Spleen (tissue), 11 donors: Measurements from ENCODE around the gene MPZL3. TPM values are rescaled to one million over a fixed set of nuclear protein-coding genes. Genes with fewer than 3 reads are reported as not detected.

Experiments
- DNase-seq: peaks from one replicate; pipeline ENCODE4 v3.0.0-alpha.2; 2020
- H3K27ac ChIP-seq, 8 donors: fragments of 200-600 bp; sonication (generic) in 7 of 8; 1 replicate in 4 of 8; 2 replicates in 4 of 8; pipeline versions ENCODE4 v1.5.0 to v1.8.0; 2016 to 2021; ENCODE audit warnings: inconsistent platforms in 4 of 8, mild to moderate bottlenecking in 4 of 8, moderate library complexity in 1 of 8
- H3K27me3 ChIP-seq, 7 donors: fragments of 200-600 bp; sonication (generic) in 6 of 7; replicated peaks in 1 of 7; 1 replicate in 4 of 7; 2 replicates in 3 of 7; pipeline versions ENCODE4 v1.5.0 to v1.8.0; 2016 to 2021; ENCODE audit warnings: inconsistent platforms in 3 of 7, mild to moderate bottlenecking in 1 of 7
- H3K36me3 ChIP-seq, 6 donors: fragments of 200-600 bp; sonication (generic) in 5 of 6; 1 replicate in 4 of 6; 2 replicates in 2 of 6; pipeline versions ENCODE4 v1.5.0 to v1.8.0; 2016 to 2021; ENCODE audit warnings: inconsistent platforms in 2 of 6
- H3K4me1 ChIP-seq, 6 donors: fragments of 200-600 bp; sonication (generic) in 5 of 6; 1 replicate in 3 of 6; 2 replicates in 3 of 6; pipeline versions ENCODE4 v1.5.0 to v1.8.0; 2016 to 2021; ENCODE audit warnings: inconsistent platforms in 3 of 6
- H3K4me3 ChIP-seq, 8 donors: fragments of 200-600 bp; sonication (generic) in 7 of 8; 1 replicate in 4 of 8; 2 replicates in 4 of 8; pipeline versions ENCODE4 v1.5.0 to v1.8.0; 2016 to 2021; ENCODE audit warnings: inconsistent platforms in 4 of 8, mild to moderate bottlenecking in 4 of 8, moderate library complexity in 2 of 8
- H3K9me3 ChIP-seq, 8 donors: fragments of 200-600 bp; sonication (generic) in 7 of 8; 1 replicate in 4 of 8; 2 replicates in 4 of 8; pipeline versions ENCODE4 v1.5.0 to v1.8.0; 2016 to 2021; ENCODE audit warnings: inconsistent platforms in 4 of 8
- POLR2A ChIP-seq, 3 donors: fragments of 450-650 bp; IDR thresholded peaks; one replicate each; pipeline ENCODE4 v1.5.1; 2017; ENCODE audit warnings: antibody characterized with exemption in 3 of 3, mild to moderate bottlenecking in 1 of 3
- POLR2AphosphoS5 ChIP-seq, 3 donors: sonication (generic); formaldehyde crosslinking; IDR thresholded peaks; one replicate each; pipeline ENCODE4 v1.5.1; 2017; ENCODE audit warnings: antibody characterized with exemption in 3 of 3
- WGBS, 5 donors: extraction: QIAGEN DNeasy Blood & Tissue Kit in 3 of 5; methylation state at CpG; one replicate each; pipeline versions ENCODE4 v1.1.5 to v1.1.7; 2013 to 2018; 5-methylcytosine and 5-hydroxymethylcytosine counted together
- intact Hi-C: fragments of 100-400 bp; cut with DNase I; formaldehyde crosslinking; loops from one replicate; pipeline ENCODE4 v1.15.0; 2023; ENCODE audit warnings: low total_unique reads
- polyA plus RNA-seq, 3 donors: library from polyadenylated mRNA; stranded (reverse); fragments of 200-250 nt; gene quantifications; one replicate each; pipeline ENCODE4 v1.2.1, GENCODE V29; 2013
- total RNA-seq, 7 donors: library from RNA; depleted of rRNA in 3 of 7; stranded (reverse); fragments of >200 nt in 3 of 7; fragmentation: NEBNext Ultra II Directional in 4 of 7; extraction: Animal tissue kit (Norgen Biotek cat#: 25700) in 4 of 7; gene quantifications; one replicate each; pipeline versions ENCODE4 v1.1.0 to v1.2.1, GENCODE V29; 2016 to 2021
- TF ChIP-seq, protein P1 (sequence below), 11 experiments: fragments of 200-600 bp in 7 of 11; fragments of 450-650 bp in 4 of 11; sonication (generic) in 4 of 11; IDR thresholded peaks in 8 of 11; conservative IDR thresholded peaks in 3 of 11; 1 replicate in 7 of 11; 2 replicates in 4 of 11; pipeline versions ENCODE4 v1.4.0 to v1.8.0; 2016 to 2021; ENCODE audit warnings: antibody characterized with exemption in 11 of 11, inconsistent platforms in 4 of 11, mild to moderate bottlenecking in 1 of 11
- donor health status: healthy with polysubstance abuse.
- donor health status: DM: no; HTN: no; CAD: no; lungs with moderate emphysema.
- donor health status: DM: no; HTN: no; CAD: no.
- donor health status: Bipolar disorder and iron deficiency.
- donor health status: healthy.
- donor health status: DM: no; HTN: no; CAD: no.
- donor health status: DM: yes; HTN: yes; CAD: no.

The MPZL3 gene
- total and polyA plus RNA-seq, 10 donors, result 2.0 to 12.9 (median 6.6) TPM

DNA sequence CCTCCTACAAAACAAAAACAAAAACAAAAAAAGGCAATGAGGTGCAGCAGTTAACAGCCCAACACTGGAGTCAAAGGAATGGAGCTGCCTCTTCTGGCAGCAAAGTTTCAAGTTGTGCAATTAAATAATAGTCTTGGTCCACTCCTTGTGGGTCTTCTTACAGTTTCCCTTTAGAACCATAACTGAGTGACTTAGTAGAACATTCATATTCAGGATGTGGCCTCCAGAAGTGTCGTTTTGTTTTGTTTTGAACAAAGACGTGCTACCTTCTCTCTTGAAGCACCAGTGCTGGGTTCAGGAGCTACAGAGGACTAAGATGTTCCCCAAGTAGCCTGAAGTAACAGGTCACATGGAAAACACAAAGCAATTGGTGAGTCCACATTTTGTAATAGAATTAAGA is 25.4 kb downstream of the MPZL3 start:
- TF ChIP-seq POLR2AphosphoS5 (IDR thresholded peaks at IDR 0.05) (peak in 1 of 3 donors; percentile 26), POLR2A (IDR thresholded peaks at IDR 0.05) (no peak)
- TF ChIP-seq, protein P1, sequence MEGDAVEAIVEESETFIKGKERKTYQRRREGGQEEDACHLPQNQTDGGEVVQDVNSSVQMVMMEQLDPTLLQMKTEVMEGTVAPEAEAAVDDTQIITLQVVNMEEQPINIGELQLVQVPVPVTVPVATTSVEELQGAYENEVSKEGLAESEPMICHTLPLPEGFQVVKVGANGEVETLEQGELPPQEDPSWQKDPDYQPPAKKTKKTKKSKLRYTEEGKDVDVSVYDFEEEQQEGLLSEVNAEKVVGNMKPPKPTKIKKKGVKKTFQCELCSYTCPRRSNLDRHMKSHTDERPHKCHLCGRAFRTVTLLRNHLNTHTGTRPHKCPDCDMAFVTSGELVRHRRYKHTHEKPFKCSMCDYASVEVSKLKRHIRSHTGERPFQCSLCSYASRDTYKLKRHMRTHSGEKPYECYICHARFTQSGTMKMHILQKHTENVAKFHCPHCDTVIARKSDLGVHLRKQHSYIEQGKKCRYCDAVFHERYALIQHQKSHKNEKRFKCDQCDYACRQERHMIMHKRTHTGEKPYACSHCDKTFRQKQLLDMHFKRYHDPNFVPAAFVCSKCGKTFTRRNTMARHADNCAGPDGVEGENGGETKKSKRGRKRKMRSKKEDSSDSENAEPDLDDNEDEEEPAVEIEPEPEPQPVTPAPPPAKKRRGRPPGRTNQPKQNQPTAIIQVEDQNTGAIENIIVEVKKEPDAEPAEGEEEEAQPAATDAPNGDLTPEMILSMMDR (IDR thresholded peaks at IDR 0.05 in 8 of 11, conservative IDR thresholded peaks at IDR 0.05 in 3 of 11), result no peak
- Histone ChIP-seq H3K9me3 (no peaks in the 10 kb centered on the region), H3K4me1 (peaks cover 34 to 92% (median 66%) of the 10 kb centered on the region in 6 donors), H3K27me3 (peaks cover 0 to 24% (median 0%) of the 10 kb centered on the region in 7 donors), H3K36me3 (peaks cover 0 to 2% (median 0%) of the 10 kb centered on the region in 6 donors), H3K4me3 (peak overlapping the region in 1 of 8 donors; percentile 40), H3K27ac (peak overlapping the region; percentile 23 to 90 (median 83))
- no peak for DNase-seq
- 25 to 37% (median 30%) methylated on average over 2 of the region's 2 CpGs for WGBS, 5 donors
- intact Hi-C loops, result no loop called here

DNA sequence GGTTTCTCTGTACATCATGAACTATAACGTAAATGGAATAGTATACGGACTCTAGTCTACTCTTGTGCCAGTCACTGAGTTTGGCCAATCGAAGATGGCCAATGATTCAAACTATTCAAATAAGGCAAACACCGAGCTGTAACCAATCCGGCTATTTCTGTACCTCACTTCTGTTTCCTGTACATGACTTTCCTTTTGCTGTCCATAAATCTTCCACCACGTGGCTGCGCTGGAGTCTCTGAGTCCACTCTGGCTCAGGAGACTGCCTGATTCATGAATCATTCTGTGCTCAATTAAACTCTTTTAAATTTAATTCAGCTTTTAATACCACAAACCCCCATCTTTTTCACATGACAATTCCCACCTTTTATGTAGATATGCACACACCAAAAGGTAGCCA is 25.9 kb downstream of the MPZL3 start:
- H3K27me3 ChIP-seq, result peaks cover 0 to 29% (median 0%) of the 10 kb centered on the region in 7 donors
- intact Hi-C loops, result no loop called here
- no peaks in the 10 kb centered on the region for H3K9me3 ChIP-seq
- 34 to 49% (median 41%) methylated on average over 7 of the region's 7 CpGs for WGBS, 5 donors
- DNase-seq, result no peak
- no peaks in the 10 kb centered on the region for H3K36me3 ChIP-seq
- H3K27ac ChIP-seq, result peak overlapping the region in 7 of 8 donors; percentile 71 to 90 (median 83)
- no peak for TF ChIP-seq POLR2AphosphoS5 (IDR thresholded peaks at IDR 0.05)
- TF ChIP-seq, protein P1 (IDR thresholded peaks at IDR 0.05 in 8 of 11, conservative IDR thresholded peaks at IDR 0.05 in 3 of 11), result no peak
- TF ChIP-seq POLR2A (IDR thresholded peaks at IDR 0.05), result no peak
- no peak overlapping the region for H3K4me3 ChIP-seq
- H3K4me1 ChIP-seq, result peaks cover 34 to 97% (median 67%) of the 10 kb centered on the region in 6 donors

DNA sequence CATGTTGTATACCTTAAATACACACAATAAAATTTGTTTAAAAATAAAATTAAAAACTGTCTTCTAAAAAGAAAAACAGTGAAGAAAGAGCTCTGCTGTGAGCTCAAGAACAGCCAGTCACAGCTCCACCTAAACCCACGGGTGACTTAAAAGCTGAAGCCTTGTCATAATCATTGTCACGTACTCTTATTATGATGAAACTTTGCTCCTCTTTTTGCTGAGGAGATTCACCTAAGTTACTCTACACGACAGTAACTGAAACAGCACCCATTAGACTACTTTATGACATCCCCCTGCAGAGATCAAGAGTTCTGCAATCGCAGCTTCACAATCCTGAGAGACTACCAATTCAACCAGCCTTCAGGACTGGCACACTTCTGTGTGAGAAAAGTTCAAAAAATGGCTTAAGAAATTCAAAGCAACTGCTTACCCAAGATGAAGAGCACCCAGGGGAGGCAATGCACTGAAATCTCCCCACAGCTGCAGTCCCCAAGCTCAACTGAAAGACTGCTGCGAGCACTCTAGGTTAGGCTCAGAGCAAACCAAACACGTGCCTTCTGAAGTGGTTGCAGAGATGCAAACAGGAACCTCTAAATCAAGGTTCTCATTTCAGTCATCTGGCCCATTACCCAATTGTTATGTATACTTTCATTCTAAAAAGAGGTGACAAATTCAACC is 27.5 kb downstream of the MPZL3 start, which contains the start of gene JAML:
Gene JAML, minus strand, starts transcription at position 501 of the 678 bp plus-strand sequence. CDS start 10,145 bp downstream, outside the sequence.
- no peak for DNase-seq
- no peaks in the 10 kb centered on the region for H3K36me3 ChIP-seq
- H3K4me3 ChIP-seq, result peak within 1 kb of the TSS in 7 of 8 donors; percentile 15 to 63 (median 34)
- peak within 1 kb of the TSS; percentile 37 to 90 (median 83) for H3K27ac ChIP-seq
- H3K9me3 ChIP-seq, result no peaks in the 10 kb centered on the region
- TF ChIP-seq, protein P1 (IDR thresholded peaks at IDR 0.05 in 8 of 11, conservative IDR thresholded peaks at IDR 0.05 in 3 of 11), result no peak
- peak in 1 of 3 donors; percentile 88 for TF ChIP-seq POLR2AphosphoS5 (IDR thresholded peaks at IDR 0.05)
- peak in 1 of 3 donors; percentile 39 for TF ChIP-seq POLR2A (IDR thresholded peaks at IDR 0.05)
- H3K4me1 ChIP-seq, result peaks cover 31 to 97% (median 68%) of the 10 kb centered on the region in 6 donors
- H3K27me3 ChIP-seq, result peaks cover 0 to 44% (median 0%) of the 10 kb centered on the region in 7 donors
- intact Hi-C loops, result no loop called here
- 22 to 55% (median 27%) methylated on average over 6 of the region's 6 CpGs for WGBS, 5 donors

DNA sequence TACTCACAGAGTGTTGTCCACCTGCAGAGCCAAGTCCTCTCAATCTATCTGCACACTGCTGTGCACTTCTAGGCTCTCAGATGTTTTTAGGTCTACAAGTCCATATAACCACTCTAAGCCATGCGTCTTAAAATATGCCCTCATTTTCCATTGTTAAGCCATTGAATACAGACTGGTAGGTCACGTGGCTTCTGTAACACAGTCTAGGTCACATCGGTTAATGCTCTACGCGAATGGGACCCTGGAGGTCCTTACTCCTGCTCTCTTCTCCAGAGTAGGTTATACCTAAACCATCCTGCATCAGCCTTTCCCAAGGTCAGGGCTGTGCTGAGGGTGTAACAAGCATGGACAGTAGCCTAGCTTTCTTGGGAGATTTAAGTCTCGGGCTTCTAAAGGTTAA is 28.2 kb downstream of the MPZL3 start:
- 38 to 59% (median 50%) methylated on average over 6 of the region's 6 CpGs for WGBS, 5 donors
- Histone ChIP-seq H3K4me3 (peak overlapping the region in 7 of 8 donors; percentile 15 to 63 (median 34)), H3K9me3 (no peaks in the 10 kb centered on the region), H3K27me3 (peaks cover 0 to 44% (median 0%) of the 10 kb centered on the region in 7 donors), H3K27ac (peak overlapping the region in 7 of 8 donors; percentile 71 to 90 (median 83)), H3K4me1 (peaks cover 24 to 97% (median 65%) of the 10 kb centered on the region in 6 donors), H3K36me3 (no peaks in the 10 kb centered on the region)
- intact Hi-C loops, result no loop called here
- TF ChIP-seq POLR2AphosphoS5 (IDR thresholded peaks at IDR 0.05), result no peak
- no peak for TF ChIP-seq POLR2A (IDR thresholded peaks at IDR 0.05)
- TF ChIP-seq, protein P1 (IDR thresholded peaks at IDR 0.05 in 8 of 11, conservative IDR thresholded peaks at IDR 0.05 in 3 of 11), result no peak
- no peak for DNase-seq
